ENCODE data around the gene LCK. TPM values are rescaled to one million over a fixed set of nuclear protein-coding genes. Genes with fewer than 3 reads are reported as not detected.
"Not testable (repeated sequence)": the region's sequence is repeated elsewhere in the genome, so short reads cannot be mapped to it uniquely, and the experiment has no call there.

The LCK gene
- total RNA-seq, 1 donor = 0.43 TPM

- no peak overlapping the region for H3K4me3 ChIP-seq (ENCODE audit: low read depth, low read length)
- no peak for TF ChIP-seq CTCF (IDR thresholded peaks at IDR 0.05; ENCODE audit: insufficient read depth, low read depth, low read length)
- DNase-seq (ENCODE audit: low read depth) = no peak
Measured at GRCh38 chr1:32274646-32275340, 23.7 kb downstream of the LCK start.

- no peak for DNase-seq (ENCODE audit: low read depth)
- no peak overlapping the region for H3K4me3 ChIP-seq (ENCODE audit: low read depth, low read length)
- no peak for TF ChIP-seq CTCF (IDR thresholded peaks at IDR 0.05; ENCODE audit: insufficient read depth, low read depth, low read length)
Measured at GRCh38 chr1:32275424-32275823, 24.4 kb downstream of the LCK start.

GRCh38 chr1:32276032-32276782 is 25.1 kb downstream of the LCK start:
- TF ChIP-seq CTCF (IDR thresholded peaks at IDR 0.05; ENCODE audit: insufficient read depth, low read depth, low read length) = no peak
- DNase-seq (ENCODE audit: low read depth) = no peak
- no peak overlapping the region for H3K4me3 ChIP-seq (ENCODE audit: low read depth, low read length)

- DNase-seq (ENCODE audit: low read depth); H3K4me3 ChIP-seq (ENCODE audit: low read depth, low read length): not testable (repeated sequence)
Measured at GRCh38 chr1:32284777-32285176, 33.7 kb downstream of the LCK start.

GRCh38 chr1:32285658-32286057 is 34.6 kb downstream of the LCK start:
- DNase-seq (ENCODE audit: low read depth) = no peak
- TF ChIP-seq CTCF (IDR thresholded peaks at IDR 0.05; ENCODE audit: insufficient read depth, low read depth, low read length) = no peak

GRCh38 chr1:32286763-32287162 is 35.7 kb downstream of the LCK start:
- no peak for TF ChIP-seq CTCF (IDR thresholded peaks at IDR 0.05; ENCODE audit: insufficient read depth, low read depth, low read length)
- no peak for DNase-seq (ENCODE audit: low read depth)
- no peak overlapping the region for H3K4me3 ChIP-seq (ENCODE audit: low read depth, low read length)

More at GRCh38 chr1:32285658-32286057, 34.6 kb downstream of the LCK start:
- H3K4me3 ChIP-seq (ENCODE audit: low read depth, low read length) = no peak overlapping the region

- TF ChIP-seq CTCF (IDR thresholded peaks at IDR 0.05; ENCODE audit: insufficient read depth, low read depth, low read length) = no peak
- DNase-seq (ENCODE audit: low read depth) = no peak
- no peak overlapping the region for H3K4me3 ChIP-seq (ENCODE audit: low read depth, low read length)
Measured at GRCh38 chr1:32289256-32289655, 38.2 kb downstream of the LCK start.

Data from fibroblast of villous mesenchyme (primary cell).